ENCODE data around the gene SDK2.

DNA sequence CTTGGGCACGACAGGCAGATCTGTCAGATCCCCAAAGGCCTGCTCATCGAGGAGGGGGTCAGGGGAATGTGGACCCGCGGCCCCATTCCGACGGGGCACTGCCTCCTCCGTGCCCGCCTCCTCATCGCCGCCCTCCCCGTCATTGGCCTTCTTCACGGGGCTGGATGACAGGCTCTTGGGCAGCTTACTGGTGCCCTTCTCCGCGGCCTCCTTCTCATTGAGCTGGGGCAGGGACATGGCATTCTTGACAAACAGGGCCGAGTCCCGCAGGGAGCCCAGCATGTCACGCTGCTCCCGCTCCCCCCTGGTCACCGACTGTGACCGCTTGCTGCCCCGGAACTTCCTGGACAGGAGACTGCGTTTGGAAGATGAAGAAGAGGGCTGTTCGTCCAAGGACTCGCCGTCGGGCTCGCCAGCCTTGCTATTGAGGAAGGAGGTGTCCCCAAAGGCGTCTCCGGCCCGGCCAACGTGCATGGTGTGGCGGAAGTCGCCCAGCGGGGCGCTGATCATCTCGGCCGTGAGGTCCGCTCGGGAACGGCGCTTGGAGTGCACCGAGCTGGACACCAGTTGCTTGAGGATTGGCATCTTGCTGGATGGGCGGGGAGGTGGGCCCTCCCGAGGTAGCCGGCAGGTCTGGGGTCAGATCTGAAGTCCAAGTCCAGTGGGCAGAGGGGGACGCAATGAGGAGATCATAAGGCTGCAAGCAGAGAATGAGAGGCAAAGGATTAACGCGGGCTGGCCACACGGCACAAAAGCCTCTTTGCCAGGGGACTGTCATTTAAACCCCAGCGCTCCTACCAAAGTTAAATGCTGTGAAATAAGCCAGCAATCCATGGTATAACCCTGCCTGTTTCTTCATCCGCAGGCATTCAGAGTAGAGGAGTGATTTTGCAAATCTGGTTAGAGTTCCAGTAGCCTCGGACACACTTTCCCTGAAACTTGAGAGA, 358.1 kb downstream of the SDK2 start:
- TF ChIP-seq POLR2AphosphoS5 (IDR thresholded peaks at IDR 0.05; ENCODE audit: low read depth) (no peak), CREB1 (CRISPR knock-in tag; IDR thresholded peaks at IDR 0.05; ENCODE audit: low read depth) (no peak), EZH2phosphoT487 (IDR thresholded peaks at IDR 0.05; ENCODE audit: unreplicated experiment) (no peak), ZNF114 (CRISPR knock-in tag; IDR thresholded peaks at IDR 0.05) (no peak), EZH2 (IDR thresholded peaks at IDR 0.05; ENCODE audit: low read depth, unreplicated experiment) (no peak)
- TF ChIP-seq, protein P1, sequence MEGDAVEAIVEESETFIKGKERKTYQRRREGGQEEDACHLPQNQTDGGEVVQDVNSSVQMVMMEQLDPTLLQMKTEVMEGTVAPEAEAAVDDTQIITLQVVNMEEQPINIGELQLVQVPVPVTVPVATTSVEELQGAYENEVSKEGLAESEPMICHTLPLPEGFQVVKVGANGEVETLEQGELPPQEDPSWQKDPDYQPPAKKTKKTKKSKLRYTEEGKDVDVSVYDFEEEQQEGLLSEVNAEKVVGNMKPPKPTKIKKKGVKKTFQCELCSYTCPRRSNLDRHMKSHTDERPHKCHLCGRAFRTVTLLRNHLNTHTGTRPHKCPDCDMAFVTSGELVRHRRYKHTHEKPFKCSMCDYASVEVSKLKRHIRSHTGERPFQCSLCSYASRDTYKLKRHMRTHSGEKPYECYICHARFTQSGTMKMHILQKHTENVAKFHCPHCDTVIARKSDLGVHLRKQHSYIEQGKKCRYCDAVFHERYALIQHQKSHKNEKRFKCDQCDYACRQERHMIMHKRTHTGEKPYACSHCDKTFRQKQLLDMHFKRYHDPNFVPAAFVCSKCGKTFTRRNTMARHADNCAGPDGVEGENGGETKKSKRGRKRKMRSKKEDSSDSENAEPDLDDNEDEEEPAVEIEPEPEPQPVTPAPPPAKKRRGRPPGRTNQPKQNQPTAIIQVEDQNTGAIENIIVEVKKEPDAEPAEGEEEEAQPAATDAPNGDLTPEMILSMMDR (conservative IDR thresholded peaks at IDR 0.05; ENCODE audit: low read depth in 2 of 2), result no peak
- TF ChIP-seq, protein P2, sequence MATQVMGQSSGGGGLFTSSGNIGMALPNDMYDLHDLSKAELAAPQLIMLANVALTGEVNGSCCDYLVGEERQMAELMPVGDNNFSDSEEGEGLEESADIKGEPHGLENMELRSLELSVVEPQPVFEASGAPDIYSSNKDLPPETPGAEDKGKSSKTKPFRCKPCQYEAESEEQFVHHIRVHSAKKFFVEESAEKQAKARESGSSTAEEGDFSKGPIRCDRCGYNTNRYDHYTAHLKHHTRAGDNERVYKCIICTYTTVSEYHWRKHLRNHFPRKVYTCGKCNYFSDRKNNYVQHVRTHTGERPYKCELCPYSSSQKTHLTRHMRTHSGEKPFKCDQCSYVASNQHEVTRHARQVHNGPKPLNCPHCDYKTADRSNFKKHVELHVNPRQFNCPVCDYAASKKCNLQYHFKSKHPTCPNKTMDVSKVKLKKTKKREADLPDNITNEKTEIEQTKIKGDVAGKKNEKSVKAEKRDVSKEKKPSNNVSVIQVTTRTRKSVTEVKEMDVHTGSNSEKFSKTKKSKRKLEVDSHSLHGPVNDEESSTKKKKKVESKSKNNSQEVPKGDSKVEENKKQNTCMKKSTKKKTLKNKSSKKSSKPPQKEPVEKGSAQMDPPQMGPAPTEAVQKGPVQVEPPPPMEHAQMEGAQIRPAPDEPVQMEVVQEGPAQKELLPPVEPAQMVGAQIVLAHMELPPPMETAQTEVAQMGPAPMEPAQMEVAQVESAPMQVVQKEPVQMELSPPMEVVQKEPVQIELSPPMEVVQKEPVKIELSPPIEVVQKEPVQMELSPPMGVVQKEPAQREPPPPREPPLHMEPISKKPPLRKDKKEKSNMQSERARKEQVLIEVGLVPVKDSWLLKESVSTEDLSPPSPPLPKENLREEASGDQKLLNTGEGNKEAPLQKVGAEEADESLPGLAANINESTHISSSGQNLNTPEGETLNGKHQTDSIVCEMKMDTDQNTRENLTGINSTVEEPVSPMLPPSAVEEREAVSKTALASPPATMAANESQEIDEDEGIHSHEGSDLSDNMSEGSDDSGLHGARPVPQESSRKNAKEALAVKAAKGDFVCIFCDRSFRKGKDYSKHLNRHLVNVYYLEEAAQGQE (IDR thresholded peaks at IDR 0.05; ENCODE audit: unreplicated experiment), result no peak
- TF ChIP-seq, protein P3, sequence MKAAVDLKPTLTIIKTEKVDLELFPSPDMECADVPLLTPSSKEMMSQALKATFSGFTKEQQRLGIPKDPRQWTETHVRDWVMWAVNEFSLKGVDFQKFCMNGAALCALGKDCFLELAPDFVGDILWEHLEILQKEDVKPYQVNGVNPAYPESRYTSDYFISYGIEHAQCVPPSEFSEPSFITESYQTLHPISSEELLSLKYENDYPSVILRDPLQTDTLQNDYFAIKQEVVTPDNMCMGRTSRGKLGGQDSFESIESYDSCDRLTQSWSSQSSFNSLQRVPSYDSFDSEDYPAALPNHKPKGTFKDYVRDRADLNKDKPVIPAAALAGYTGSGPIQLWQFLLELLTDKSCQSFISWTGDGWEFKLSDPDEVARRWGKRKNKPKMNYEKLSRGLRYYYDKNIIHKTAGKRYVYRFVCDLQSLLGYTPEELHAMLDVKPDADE (IDR thresholded peaks at IDR 0.05), result no peak
